Neutrophil (primary cell): ENCODE data around the gene LPAR5.

Experiments used
- H3K27ac ChIP-seq: fragments of 200-600 bp; sonication (generic); 2 replicates; pipeline ENCODE4 v1.5.1; 2016; ENCODE audit warnings: mild to moderate bottlenecking, moderate library complexity
- H3K27me3 ChIP-seq: fragments of 200-600 bp; sonication (generic); 2 replicates; pipeline ENCODE4 v1.6.0; 2016; ENCODE audit warnings: mild to moderate bottlenecking
- H3K36me3 ChIP-seq: fragments of 200-600 bp; sonication (generic); 2 replicates; pipeline ENCODE4 v1.5.1; 2017
- H3K4me1 ChIP-seq, 2 experiments: fragments of 200-600 bp in 1 of 2; sonication (generic) in 1 of 2; 1 replicate in 1 of 2; 2 replicates in 1 of 2; pipeline versions ENCODE4 v1.5.1 to v1.6.1; 2013 to 2016; ENCODE audit warnings: low read depth in 1 of 2, low read length in 1 of 2, mild to moderate bottlenecking in 1 of 2, moderate library complexity in 1 of 2; ENCODE audit not compliant: control insufficient read depth in 1 of 2, insufficient read depth in 1 of 2
- H3K4me3 ChIP-seq, 2 experiments: fragments of 200-600 bp in 1 of 2; sonication (generic) in 1 of 2; 1 replicate in 1 of 2; 2 replicates in 1 of 2; pipeline ENCODE4 v1.5.1; 2013 to 2016; ENCODE audit warnings: low read depth in 1 of 2, low read length in 1 of 2, mild to moderate bottlenecking in 1 of 2, moderate library complexity in 1 of 2
- H3K9me3 ChIP-seq: fragments of 200-600 bp; sonication (generic); 2 replicates; pipeline ENCODE4 v1.5.1; 2016
- CTCF ChIP-seq: fragments of 200-600 bp; sonication (generic); IDR thresholded peaks from 2 replicates; pipeline ENCODE4 v1.5.1; 2016; ENCODE audit warnings: antibody characterized with exemption

Gene LPAR5

GRCh38 chr12:6666211-6666610 is 30.5 kb upstream of the LPAR5 start:
- H3K27ac ChIP-seq: peak overlapping the region; percentile 89
- H3K4me1 ChIP-seq: peaks cover 59 to 67% of the 10 kb centered on the region in 2 experiments
- H3K36me3 ChIP-seq: peaks cover 51% of the 10 kb centered on the region
- no peak for TF ChIP-seq CTCF
- H3K4me3 ChIP-seq: no peak overlapping the region
- H3K9me3 ChIP-seq: no peaks in the 10 kb centered on the region
- no peaks in the 10 kb centered on the region for H3K27me3 ChIP-seq

GRCh38 chr12:6664902-6665301 is 29.1 kb upstream of the LPAR5 start:
- peak overlapping the region; percentile 89 for H3K27ac ChIP-seq
- no peak overlapping the region for H3K4me3 ChIP-seq
- H3K27me3 ChIP-seq: no peaks in the 10 kb centered on the region
- H3K4me1 ChIP-seq: peaks cover 59 to 67% of the 10 kb centered on the region in 2 experiments
- H3K9me3 ChIP-seq: no peaks in the 10 kb centered on the region
- peaks cover 38% of the 10 kb centered on the region for H3K36me3 ChIP-seq
- TF ChIP-seq CTCF: no peak

GRCh38 chr12:6662906-6663742 is 27.4 kb upstream of the LPAR5 start, which contains the start of gene ING4:
Gene ING4 (minus strand): TSS chr12:6663119. CDS start chr12:6663101, 18 bp downstream.
- H3K27ac ChIP-seq: peak within 1 kb of the TSS; percentile 89
- TF ChIP-seq CTCF: no peak
- no peaks in the 10 kb centered on the region for H3K9me3 ChIP-seq
- peak within 1 kb of the TSS; percentile 78 to 82 for H3K4me3 ChIP-seq
- H3K36me3 ChIP-seq: peaks cover 31% of the 10 kb centered on the region
- no peaks in the 10 kb centered on the region for H3K27me3 ChIP-seq
- peaks cover 55 to 57% of the 10 kb centered on the region in 2 experiments for H3K4me1 ChIP-seq

GRCh38 chr12:6662602-6662905 is 26.8 kb upstream of the LPAR5 start:
- Histone ChIP-seq H3K4me3 (peak overlapping the region; percentile 78 to 82), H3K4me1 (peaks cover 50 to 51% of the 10 kb centered on the region in 2 experiments), H3K9me3 (no peaks in the 10 kb centered on the region), H3K27me3 (no peaks in the 10 kb centered on the region), H3K27ac (peak overlapping the region; percentile 89), H3K36me3 (peaks cover 28% of the 10 kb centered on the region)
- TF ChIP-seq CTCF: no peak

GRCh38 chr12:6653987-6654386 is 18.2 kb upstream of the LPAR5 start:
- Histone ChIP-seq H3K27me3 (no peaks in the 10 kb centered on the region), H3K4me3 (no peak overlapping the region), H3K36me3 (peaks cover 93% of the 10 kb centered on the region), H3K9me3 (no peaks in the 10 kb centered on the region), H3K27ac (no peak overlapping the region), H3K4me1 (no peaks in the 10 kb centered on the region)
- no peak for TF ChIP-seq CTCF
